Dermis microvascular lymphatic vessel endothelial cell (primary cell): ENCODE data around the gene TYW1. TPM values are rescaled to one million over a fixed set of nuclear protein-coding genes. Genes with fewer than 3 reads are reported as not detected.
A peak's percentile ranks its signal among the peaks of the same experiment; 100 is the strongest.
"Not testable (repeated sequence)": the region's sequence is repeated elsewhere in the genome, so short reads cannot be mapped to it uniquely, and the experiment has no call there.

ENCODE experiments used
- DNase-seq, 2 donors: peaks; one replicate each; pipeline versions ENCODE4 v3.0.0 to v3.0.0-alpha.2; 2010; ENCODE audit warnings: low read depth in 2 of 2
- total RNA-seq: library from RNA; depleted of rRNA; stranded (reverse); fragments of >200 nt; gene quantifications from 2 replicates; pipeline ENCODE4 v1.2.1, GENCODE V29; 2014

The TYW1 gene
- total RNA-seq, 1 donor from 2014 or later = 12.6 TPM

- DNase-seq = not testable (repeated sequence)
Measured at GRCh38 chr7:67236216-67236615, 239.6 kb downstream of the TYW1 start.

- DNase-seq = not testable (repeated sequence)
Measured at GRCh38 chr7:67242871-67243270, 246.2 kb downstream of the TYW1 start.

DNA sequence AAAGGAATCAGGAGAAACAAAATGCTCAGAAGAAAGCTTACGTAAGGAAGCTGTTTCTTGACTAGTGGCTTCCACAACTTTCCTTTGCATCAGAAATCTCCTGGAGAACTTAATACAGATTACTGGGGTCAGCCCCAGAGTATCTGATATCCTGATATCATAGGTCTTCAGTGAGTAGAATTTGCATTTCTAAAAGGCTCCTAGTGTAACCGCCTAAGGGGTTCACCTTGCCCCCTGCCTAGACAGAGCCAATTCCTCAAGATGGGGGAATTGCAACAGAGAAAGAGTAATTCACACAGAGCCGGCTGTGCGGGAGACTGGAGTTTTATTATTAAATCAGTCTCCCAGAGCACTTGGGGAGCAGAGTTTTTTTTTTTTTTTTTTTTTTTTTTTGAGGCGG lies 251.7 kb downstream of the TYW1 start:
- DNase-seq = not testable (repeated sequence)

GRCh38 chr7:67251986-67252558 lies 255.4 kb downstream of the TYW1 start:
- DNase-seq = no peak

- DNase-seq = not testable (repeated sequence)
Measured at GRCh38 chr7:67255076-67255475, 258.4 kb downstream of the TYW1 start.

GRCh38 chr7:67257779-67258178 lies 261.1 kb downstream of the TYW1 start:
- DNase-seq = not testable (repeated sequence)

DNA sequence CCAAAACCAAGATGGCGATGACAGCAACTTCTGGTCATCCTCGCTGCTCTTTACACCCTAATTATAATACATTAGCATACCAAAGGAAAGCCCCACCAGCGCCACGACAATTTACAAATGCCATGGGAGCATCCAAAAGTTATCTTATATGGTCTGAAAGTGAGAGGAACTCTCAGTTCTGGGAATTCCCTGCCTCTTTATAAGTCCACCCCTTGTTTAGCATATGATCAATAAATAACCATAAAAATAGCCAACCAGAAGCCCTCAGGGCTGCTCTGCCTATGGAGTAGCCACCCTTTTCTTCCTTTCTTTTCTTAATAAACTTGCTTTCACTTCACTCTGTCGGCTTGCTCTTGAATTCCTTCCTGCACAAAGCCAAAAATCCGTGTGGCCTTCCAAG lies 262.7 kb downstream of the TYW1 start:
- DNase-seq = not testable (repeated sequence)

DNA sequence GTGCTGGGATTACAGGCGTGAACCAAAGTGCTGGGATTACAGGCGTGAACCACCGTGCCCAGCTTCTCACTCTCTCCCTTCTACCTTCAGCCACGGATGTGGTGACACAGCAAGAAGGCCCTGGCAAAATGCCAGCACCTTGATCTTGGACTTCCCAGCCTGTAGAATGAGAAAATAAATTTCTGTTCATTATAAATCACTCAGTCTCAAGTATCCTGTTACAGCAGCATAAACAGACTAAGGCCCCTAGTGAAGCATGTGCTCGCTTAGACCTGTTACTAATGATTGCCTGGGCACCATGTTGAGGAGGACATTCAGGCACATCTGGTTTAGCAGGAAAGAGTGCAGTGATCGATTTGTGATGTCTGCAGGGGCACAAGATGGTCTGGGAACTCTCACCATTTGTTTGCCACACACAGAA lies 263.5 kb downstream of the TYW1 start:
- peak in 1 of 2 donors; percentile 22 for DNase-seq

DNA sequence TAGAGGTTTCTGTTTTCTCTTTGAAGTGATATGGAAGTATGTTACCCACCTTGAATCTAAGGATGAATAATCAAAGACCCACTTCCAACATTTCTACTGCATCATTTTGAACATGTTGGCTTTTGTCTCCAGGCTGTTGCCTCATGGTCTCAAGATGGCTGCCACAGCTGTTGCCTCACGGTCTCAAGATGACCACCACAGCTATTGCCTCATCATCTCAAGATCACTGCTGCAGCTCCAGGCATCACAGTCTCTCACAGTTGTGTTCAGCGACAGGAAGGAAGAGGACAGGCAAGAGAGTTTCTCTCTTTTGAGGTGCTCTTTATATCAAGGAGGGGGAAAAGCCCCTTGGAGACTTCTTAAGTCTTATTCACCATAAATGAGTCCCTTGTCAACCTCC lies 267.4 kb downstream of the TYW1 start:
- not testable (repeated sequence) for DNase-seq

DNA sequence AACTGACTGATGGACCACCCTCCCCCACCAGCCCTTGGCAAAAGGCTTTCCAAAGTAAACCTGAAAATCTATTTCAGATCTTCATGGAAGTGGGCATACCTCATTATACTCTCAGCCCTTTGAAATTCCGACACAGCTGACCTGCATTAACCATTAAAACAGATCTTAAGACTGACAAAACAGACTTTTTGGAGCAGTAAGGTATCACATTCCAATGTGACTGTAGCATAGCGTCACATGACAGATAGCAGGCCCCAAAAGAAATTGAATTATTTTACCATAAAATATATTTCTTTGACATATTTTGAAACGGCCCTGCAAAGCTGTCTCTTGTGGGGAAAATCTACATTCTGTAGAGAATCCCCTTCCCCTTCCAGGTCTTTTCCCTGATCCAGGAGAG lies 269.4 kb downstream of the TYW1 start:
- not testable (repeated sequence) for DNase-seq

DNA sequence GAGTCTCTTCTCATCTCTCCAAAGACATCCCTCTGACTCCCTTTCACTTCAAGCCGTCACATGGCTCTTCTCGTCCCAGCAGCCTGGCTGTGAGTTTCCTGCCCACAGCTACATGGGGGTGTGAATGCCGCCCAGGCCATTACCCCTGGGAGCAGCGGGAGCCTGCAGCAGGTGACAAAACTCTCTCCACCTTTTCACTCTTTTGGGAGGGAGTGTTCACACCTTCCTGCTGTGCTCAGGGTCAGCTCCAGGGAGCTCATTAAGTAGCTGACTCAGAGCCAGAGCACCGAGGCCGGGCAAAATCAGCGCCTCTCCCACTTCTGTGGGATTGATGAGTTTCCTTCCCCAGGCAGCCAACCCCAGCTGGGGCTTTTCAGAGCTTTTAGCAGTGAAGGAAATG lies 271.3 kb downstream of the TYW1 start:
- no peak for DNase-seq

DNA sequence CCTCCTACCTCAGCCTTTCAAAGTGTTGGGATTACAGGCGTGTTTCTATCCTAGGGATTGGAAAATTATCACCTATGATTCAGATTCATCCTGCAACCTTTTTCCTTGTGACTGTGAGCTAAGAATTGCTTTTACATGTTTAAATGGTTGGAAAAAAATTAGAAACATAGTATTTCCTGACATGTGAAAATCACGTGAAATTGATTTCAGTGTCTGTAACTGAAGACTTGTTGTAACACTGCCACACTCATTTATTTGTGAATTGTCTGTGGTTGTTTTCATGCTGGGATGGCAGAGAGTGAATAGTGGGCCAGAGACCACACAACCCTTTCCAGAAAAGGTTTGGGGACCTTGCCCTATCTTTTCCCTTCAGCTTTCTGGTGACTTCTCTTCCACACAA lies 273.3 kb downstream of the TYW1 start:
- not testable (repeated sequence) for DNase-seq

Other genes starting within 250 kb of the TYW1 start
- gene TMEM248, start 75.6 kb upstream of the TYW1 start, total RNA-seq = 54.0 and 87.9 TPM in 2 replicates
- 61.2 and 71.8 TPM in 2 replicates for gene SBDS, start 1.2 kb upstream of the TYW1 start, total RNA-seq